HG02623 (cell line): ENCODE data around the gene TEX14.

Experiments used
- ATAC-seq: cut with Tn5 transposase; IDR thresholded peaks from one replicate; pipeline ENCODE4 v1.9.1; 2021; ENCODE audit warnings: moderate library complexity; ENCODE audit not compliant: unreplicated experiment

The TEX14 gene, protein sequence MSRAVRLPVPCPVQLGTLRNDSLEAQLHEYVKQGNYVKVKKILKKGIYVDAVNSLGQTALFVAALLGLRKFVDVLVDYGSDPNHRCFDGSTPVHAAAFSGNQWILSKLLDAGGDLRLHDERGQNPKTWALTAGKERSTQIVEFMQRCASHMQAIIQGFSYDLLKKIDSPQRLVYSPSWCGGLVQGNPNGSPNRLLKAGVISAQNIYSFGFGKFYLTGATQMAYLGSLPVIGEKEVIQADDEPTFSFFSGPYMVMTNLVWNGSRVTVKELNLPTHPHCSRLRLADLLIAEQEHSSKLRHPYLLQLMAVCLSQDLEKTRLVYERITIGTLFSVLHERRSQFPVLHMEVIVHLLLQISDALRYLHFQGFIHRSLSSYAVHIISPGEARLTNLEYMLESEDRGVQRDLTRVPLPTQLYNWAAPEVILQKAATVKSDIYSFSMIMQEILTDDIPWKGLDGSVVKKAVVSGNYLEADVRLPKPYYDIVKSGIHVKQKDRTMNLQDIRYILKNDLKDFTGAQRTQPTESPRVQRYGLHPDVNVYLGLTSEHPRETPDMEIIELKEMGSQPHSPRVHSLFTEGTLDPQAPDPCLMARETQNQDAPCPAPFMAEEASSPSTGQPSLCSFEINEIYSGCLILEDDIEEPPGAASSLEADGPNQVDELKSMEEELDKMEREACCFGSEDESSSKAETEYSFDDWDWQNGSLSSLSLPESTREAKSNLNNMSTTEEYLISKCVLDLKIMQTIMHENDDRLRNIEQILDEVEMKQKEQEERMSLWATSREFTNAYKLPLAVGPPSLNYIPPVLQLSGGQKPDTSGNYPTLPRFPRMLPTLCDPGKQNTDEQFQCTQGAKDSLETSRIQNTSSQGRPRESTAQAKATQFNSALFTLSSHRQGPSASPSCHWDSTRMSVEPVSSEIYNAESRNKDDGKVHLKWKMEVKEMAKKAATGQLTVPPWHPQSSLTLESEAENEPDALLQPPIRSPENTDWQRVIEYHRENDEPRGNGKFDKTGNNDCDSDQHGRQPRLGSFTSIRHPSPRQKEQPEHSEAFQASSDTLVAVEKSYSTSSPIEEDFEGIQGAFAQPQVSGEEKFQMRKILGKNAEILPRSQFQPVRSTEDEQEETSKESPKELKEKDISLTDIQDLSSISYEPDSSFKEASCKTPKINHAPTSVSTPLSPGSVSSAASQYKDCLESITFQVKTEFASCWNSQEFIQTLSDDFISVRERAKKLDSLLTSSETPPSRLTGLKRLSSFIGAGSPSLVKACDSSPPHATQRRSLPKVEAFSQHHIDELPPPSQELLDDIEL (N-terminal part only)

DNA sequence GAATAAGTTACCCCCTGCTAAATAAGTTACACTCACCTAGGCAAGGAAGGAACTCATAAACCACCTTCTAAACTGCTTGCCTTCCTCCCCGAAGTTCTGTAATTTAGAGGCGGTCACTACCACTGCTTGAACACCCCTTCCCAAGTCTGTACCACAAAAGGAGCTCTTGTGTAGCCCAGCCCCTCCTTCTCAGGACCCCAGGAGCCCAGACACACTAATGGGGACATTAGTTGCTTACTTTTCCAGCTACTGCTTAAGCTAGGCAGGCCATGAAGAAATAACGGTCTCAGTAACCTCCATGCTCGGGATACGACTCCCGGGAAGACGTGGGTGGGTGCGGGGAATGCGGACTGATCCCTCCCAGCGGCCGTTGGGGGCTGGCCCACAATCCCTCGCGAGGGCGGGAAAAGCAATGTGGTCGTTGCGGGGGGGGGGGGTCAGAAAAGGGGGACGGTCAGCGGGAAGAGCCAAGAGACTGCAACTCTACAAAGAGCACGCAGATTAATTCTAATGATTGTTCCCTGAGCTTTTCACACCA is at the start of gene TEX14:
Gene TEX14 (minus strand): TSS at position 345 of the 538 bp plus-strand sequence. CDS start 40,044 bp downstream, outside the sequence.
- no peak for ATAC-seq

- ATAC-seq: no peak
Observed at GRCh38 chr17:58741121-58741625, 49.3 kb upstream of the TEX14 start.

GRCh38 chr17:58734811-58735210 is 43.0 kb upstream of the TEX14 start:
- ATAC-seq: no peak

- no peak for ATAC-seq
Observed at GRCh38 chr17:58734040-58734439, 42.2 kb upstream of the TEX14 start.

- ATAC-seq: no peak
Observed at GRCh38 chr17:58730937-58731336, 39.1 kb upstream of the TEX14 start.

- no peak for ATAC-seq
Observed at GRCh38 chr17:58728798-58729197, 37.0 kb upstream of the TEX14 start.

DNA sequence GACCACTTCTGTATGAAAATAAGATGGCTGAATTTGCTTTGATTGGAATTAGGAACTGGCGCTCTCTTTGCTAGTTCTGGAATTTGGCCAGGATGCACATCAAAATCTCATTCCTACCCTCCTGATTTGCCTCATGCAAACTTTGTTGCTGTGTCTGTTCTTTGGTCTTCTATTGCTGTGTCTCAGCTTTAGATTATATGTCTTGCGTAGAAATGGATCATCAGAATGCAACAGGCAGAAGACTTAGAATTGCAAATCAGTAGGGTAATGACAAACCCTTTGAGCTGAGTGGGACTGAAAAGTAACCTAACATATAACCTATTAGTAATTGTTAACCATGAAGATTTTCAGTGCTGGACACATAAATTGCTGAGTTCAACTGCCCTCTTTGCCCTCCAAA is 30.9 kb upstream of the TEX14 start:
- no peak for ATAC-seq

DNA sequence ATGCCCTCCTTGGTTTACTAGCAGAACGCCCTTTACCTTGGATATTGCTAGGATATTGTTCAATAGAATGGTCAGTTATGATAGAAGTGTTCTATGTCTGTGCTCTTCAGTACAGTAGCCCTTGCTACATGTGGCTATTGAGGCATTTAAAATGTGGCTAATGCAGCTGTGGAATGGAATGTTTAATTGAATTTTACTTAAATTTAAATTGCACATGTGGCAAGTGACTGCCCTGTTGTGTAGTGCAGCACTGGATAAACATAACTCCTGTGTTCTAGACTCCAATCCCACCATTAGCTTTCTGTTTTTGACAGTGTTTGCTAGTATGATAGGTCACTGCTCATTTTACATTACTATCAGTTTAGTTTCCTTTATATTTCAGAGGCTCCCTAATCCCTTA is 30.4 kb upstream of the TEX14 start:
- no peak for ATAC-seq

GRCh38 chr17:58710948-58711552 is 19.2 kb upstream of the TEX14 start:
- ATAC-seq: no peak

DNA sequence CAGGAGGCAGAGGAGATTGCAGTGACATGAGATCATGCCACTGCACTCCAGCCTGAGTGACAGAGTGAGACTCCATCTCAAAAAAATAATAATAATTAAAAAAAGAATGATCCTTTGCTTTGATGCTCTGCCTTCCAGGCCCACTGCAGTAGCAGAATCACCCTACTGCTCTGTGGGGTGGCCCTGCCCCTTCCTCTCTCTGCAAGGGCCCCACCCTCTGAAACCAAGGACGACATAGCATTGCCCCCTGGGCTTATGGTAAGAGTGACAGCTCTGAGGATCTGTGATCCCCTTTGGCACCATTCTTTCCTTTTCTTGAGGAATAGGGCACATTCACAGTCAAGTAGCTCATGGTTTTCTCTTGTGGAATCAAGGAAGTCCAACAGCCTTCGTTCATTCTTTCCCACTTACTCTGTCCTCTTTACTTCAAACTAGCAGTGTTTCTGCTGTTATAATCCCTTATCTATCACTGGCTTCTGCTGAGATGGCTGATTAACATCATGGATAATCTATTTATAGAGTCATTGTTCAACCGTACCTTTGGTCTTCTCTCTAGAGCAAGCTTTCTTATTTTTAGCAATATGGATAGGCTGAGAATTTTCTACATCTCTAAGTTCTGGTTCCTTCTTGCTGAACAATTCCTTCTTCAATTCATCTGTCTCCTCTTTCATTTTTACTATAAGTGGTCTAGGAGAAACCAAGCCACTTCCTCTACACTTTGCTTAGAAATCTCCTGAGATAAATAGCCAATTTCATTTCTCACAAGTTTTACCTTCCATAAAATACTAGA is 14.7 kb upstream of the TEX14 start:
- no peak for ATAC-seq

DNA sequence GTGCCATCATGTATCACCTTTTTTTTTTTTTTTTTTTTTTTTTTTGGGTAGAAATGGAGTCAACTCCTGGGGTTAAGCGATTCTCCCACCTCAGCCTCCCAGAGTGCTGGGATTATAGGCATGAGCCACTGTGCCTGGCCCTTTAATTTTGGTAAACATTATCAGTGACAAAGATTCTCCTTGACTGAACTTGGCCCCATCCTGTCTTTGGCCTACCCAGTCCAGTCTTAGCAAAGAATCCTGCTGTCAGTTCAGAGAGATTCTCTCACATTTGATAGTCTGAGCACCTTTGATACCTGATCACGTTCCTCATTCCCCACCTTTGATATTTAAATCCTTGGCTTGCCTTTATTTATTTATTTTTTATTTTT is 12.1 kb upstream of the TEX14 start:
- no peak for ATAC-seq

GRCh38 chr17:58703137-58703915 is 11.5 kb upstream of the TEX14 start:
- no peak for ATAC-seq

GRCh38 chr17:58702708-58703107 is 10.9 kb upstream of the TEX14 start:
- no peak for ATAC-seq

GRCh38 chr17:58702045-58702476 is 10.2 kb upstream of the TEX14 start:
- ATAC-seq: no peak

DNA sequence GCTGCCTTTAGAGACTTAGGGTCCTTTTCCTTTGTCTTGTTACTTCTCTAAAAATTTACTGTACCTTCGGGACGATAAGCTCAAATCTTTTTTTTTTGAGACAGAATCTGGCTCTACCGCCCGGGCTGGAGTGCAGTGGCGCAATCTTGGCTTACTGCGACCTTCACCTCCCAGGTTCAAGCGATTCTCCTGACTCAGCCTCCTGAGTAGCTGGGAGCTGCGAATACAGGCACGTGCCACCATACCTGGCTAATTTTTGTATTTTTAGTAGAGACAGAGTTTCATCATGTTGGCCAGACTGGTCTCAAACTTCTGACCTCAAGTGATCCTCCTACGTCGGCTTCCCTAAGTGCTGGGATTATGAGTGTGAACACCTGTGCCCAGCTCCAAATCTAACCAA is 7.9 kb upstream of the TEX14 start:
- ATAC-seq: no peak

- no peak for ATAC-seq
Observed at GRCh38 chr17:58694826-58695225, 3.0 kb upstream of the TEX14 start.

GRCh38 chr17:58694302-58694701 is 2.5 kb upstream of the TEX14 start:
- no peak for ATAC-seq

DNA sequence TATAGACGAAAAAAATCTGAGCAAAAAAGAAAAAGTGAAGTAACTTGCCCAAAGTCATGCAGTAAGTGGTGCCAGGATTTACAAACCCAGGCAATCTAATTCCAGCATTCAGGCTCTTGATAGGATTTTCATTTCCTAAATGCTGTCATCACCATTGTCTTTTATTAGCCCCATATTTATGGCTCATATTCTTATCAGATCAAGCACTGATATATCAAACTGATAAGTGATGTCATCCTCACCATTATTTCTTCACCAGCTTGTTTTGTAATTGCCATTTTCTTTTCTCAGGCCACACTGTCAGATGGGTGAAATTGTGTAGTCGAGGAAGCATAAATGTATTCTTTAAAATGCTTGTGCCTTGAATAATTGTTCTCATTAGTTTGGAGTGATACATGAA is 1.9 kb upstream of the TEX14 start:
- no peak for ATAC-seq

- no peak for ATAC-seq
Observed at GRCh38 chr17:58693208-58693607, 1.4 kb upstream of the TEX14 start.
